Keratinocyte (primary cell): Measurements from ENCODE around the gene CDK3. TPM values are rescaled to one million over a fixed set of nuclear protein-coding genes. Genes with fewer than 3 reads are reported as not detected.

Experiments
- DNase-seq: peaks from one replicate; pipeline ENCODE4 v3.0.0-alpha.2; 2011; ENCODE audit warnings: low read depth, missing footprints, low spot score
- FAIRE-seq: peaks from 2 replicates; lab custom pipeline; 2011; peaks lifted over from hg19 to GRCh38; lab: Jason Lieb, UNC
- H2AFZ ChIP-seq: 2 replicates; pipeline ENCODE4 v1.6.0; 2012; ENCODE audit warnings: low read length, control low read depth, inconsistent platforms; ENCODE audit not compliant: control insufficient read depth
- H3K27ac ChIP-seq: 2 replicates; pipeline ENCODE4 v1.5.1; 2011; ENCODE audit warnings: low read length; ENCODE audit not compliant: control insufficient read depth, insufficient read depth
- H3K27me3 ChIP-seq: 3 replicates; pipeline ENCODE4 v1.6.0; 2011; ENCODE audit warnings: low read length; ENCODE audit not compliant: control insufficient read depth, insufficient read depth; ENCODE audit errors: extremely low read depth
- H3K36me3 ChIP-seq, 2 experiments: 2 replicates in 1 of 2; 3 replicates in 1 of 2; pipeline ENCODE4 v1.5.1; 2011; ENCODE audit warnings: low read length in 2 of 2, mild to moderate bottlenecking in 1 of 2; ENCODE audit not compliant: control insufficient read depth in 2 of 2, insufficient read depth in 2 of 2; ENCODE audit errors: extremely low read depth in 1 of 2
- H3K4me1 ChIP-seq: 3 replicates; pipeline ENCODE4 v1.5.1; 2011; ENCODE audit warnings: low read length; ENCODE audit not compliant: control insufficient read depth, insufficient read depth; ENCODE audit errors: extremely low read depth
- H3K4me2 ChIP-seq: 3 replicates; pipeline ENCODE4 v1.6.0; 2011; ENCODE audit warnings: low read depth, low read length; ENCODE audit not compliant: control insufficient read depth, insufficient read depth; ENCODE audit errors: extremely low read depth
- H3K4me3 ChIP-seq, 3 experiments: fragments of 200-600 bp in 1 of 3; sonication (generic) in 1 of 3; 2 replicates in 2 of 3; 3 replicates in 1 of 3; pipeline ENCODE4 v1.5.1; 2011 to 2016; ENCODE audit warnings: low read length in 3 of 3, mild to moderate bottlenecking in 3 of 3, control low read depth in 2 of 3, inconsistent platforms in 1 of 3, low read depth in 1 of 3, mixed read lengths in 1 of 3, mixed run types in 1 of 3, moderate library complexity in 1 of 3; ENCODE audit not compliant: control insufficient read depth in 2 of 3, insufficient read depth in 2 of 3; ENCODE audit errors: extremely low read depth in 1 of 3
- H3K79me2 ChIP-seq: 2 replicates; pipeline ENCODE4 v1.6.0; 2012; ENCODE audit warnings: low read length; ENCODE audit not compliant: control insufficient read depth, insufficient read depth
- H3K9ac ChIP-seq: 3 replicates; pipeline ENCODE4 v1.6.0; 2011; ENCODE audit warnings: low read length; ENCODE audit not compliant: control insufficient read depth, insufficient read depth; ENCODE audit errors: extremely low read depth
- H3K9me1 ChIP-seq: 3 replicates; pipeline ENCODE4 v1.6.0; 2011; ENCODE audit warnings: low read length; ENCODE audit not compliant: control insufficient read depth, insufficient read depth; ENCODE audit errors: extremely low read depth
- H3K9me3 ChIP-seq: 2 replicates; pipeline ENCODE4 v1.5.1; 2012; ENCODE audit warnings: low read depth, low read length; ENCODE audit not compliant: control insufficient read depth
- H4K20me1 ChIP-seq: 3 replicates; pipeline ENCODE4 v1.6.0; 2011; ENCODE audit warnings: low read length; ENCODE audit not compliant: control insufficient read depth, insufficient read depth; ENCODE audit errors: extremely low read depth
- CTCF ChIP-seq, 3 experiments: IDR thresholded peaks in 1 of 3; conservative IDR thresholded peaks in 1 of 3; optimal IDR thresholded peaks in 1 of 3; 2 replicates in 2 of 3; 3 replicates in 1 of 3; pipeline versions ENCODE3 to v1.5.1; 2011; ENCODE audit warnings: low read length in 3 of 3, mild to moderate bottlenecking in 3 of 3, moderate library complexity in 2 of 3, control low read depth in 1 of 3, inconsistent platforms in 1 of 3; ENCODE audit not compliant: insufficient read depth in 2 of 3; ENCODE audit errors: extremely low read depth in 1 of 3
- EZH2 ChIP-seq: IDR thresholded peaks from one replicate; pipeline ENCODE4 v1.6.1; 2012; ENCODE audit warnings: inconsistent platforms, mild to moderate bottlenecking, low read length, moderate library complexity
- dilution Hi-C: fragments of 300-500 bp; cut with MboI; formaldehyde crosslinking; loops from one replicate; pipeline ENCODE4 v1.7.0; 2020; ENCODE audit warnings: low sequenced_read_pairs; ENCODE audit not compliant: extremely low pct_ligation_motif_present
- polyA plus RNA-seq, 5 experiments: library from polyadenylated mRNA; depleted of rRNA in 3 of 5; stranded (reverse) in 3 of 5; stranded (forward) in 1 of 5; unstranded in 1 of 5; fragments of >200 nt; gene quantifications; 1 replicate in 1 of 5; 2 replicates in 3 of 5; 3 replicates in 1 of 5; pipeline versions ENCODE4 v1.2.1 to v1.2.3, GENCODE V29; 2011 to 2012; ENCODE audit warnings: missing spikeins in 2 of 5, low read depth in 1 of 5, low replicate concordance in 1 of 5

The CDK3 gene
- polyA plus RNA-seq, 1 donor (not counting 4 experiments of a cell fraction or from before 2014, with no cell fraction given): 1.8 TPM

- peaks cover 2% of the 10 kb centered on the region for H3K9me1 ChIP-seq
- no peaks in the 10 kb centered on the region for H4K20me1 ChIP-seq
- H3K36me3 ChIP-seq: peaks cover 7% of the 10 kb centered on the region in 2 experiments
- DNase-seq (no peak), FAIRE-seq (no peak)
- TF ChIP-seq EZH2 (no peak), CTCF (optimal IDR thresholded peaks at IDR 0.05 in 1 of 3, IDR thresholded peaks at IDR 0.05 in 1 of 3, conservative IDR thresholded peaks at IDR 0.05 in 1 of 3; ENCODE audit: extremely low read depth in 1 of 3, insufficient read depth in 2 of 3, low read length in 3 of 3) (no peak)
- H3K9me3 ChIP-seq: no peaks in the 10 kb centered on the region
- no peak overlapping the region for H3K4me3 ChIP-seq
- no peaks in the 10 kb centered on the region for H3K27me3 ChIP-seq
- H3K9ac ChIP-seq: no peak overlapping the region
- no peak overlapping the region for H3K4me2 ChIP-seq
- peaks cover 11% of the 10 kb centered on the region for H3K4me1 ChIP-seq
- dilution Hi-C loops: no loop called here
- H3K79me2 ChIP-seq: no peaks in the 10 kb centered on the region
- no peak overlapping the region for H3K27ac ChIP-seq
- H2AFZ ChIP-seq: no peak overlapping the region
Observed at GRCh38 chr17:76002100-76002499, 1.4 kb downstream of the CDK3 start.

GRCh38 chr17:76003915-76004314, 3.3 kb downstream of the CDK3 start:
- no peaks in the 10 kb centered on the region for H4K20me1 ChIP-seq
- FAIRE-seq (no peak), DNase-seq (no peak)
- no peak overlapping the region for H3K27ac ChIP-seq
- no peaks in the 10 kb centered on the region for H3K27me3 ChIP-seq
- no peaks in the 10 kb centered on the region for H3K9me1 ChIP-seq
- H3K4me3 ChIP-seq: no peak overlapping the region
- H3K4me1 ChIP-seq: peaks cover 4% of the 10 kb centered on the region
- dilution Hi-C loops: no loop called here
- no peaks in the 10 kb centered on the region for H3K9me3 ChIP-seq
- no peaks in the 10 kb centered on the region for H3K79me2 ChIP-seq
- H3K9ac ChIP-seq: no peak overlapping the region
- no peak for TF ChIP-seq CTCF (optimal IDR thresholded peaks at IDR 0.05 in 1 of 3, IDR thresholded peaks at IDR 0.05 in 1 of 3, conservative IDR thresholded peaks at IDR 0.05 in 1 of 3; ENCODE audit: extremely low read depth in 1 of 3, insufficient read depth in 2 of 3, low read length in 3 of 3)
- TF ChIP-seq EZH2: no peak
- H2AFZ ChIP-seq: no peak overlapping the region
- H3K4me2 ChIP-seq: no peak overlapping the region
- H3K36me3 ChIP-seq: peaks cover 12% of the 10 kb centered on the region in 2 experiments
